ENCODE data around the gene BRD3.
"Not testable (repeated sequence)": the region's sequence is repeated elsewhere in the genome, so short reads cannot be mapped to it uniquely, and the experiment has no call there.

Gene BRD3

DNA sequence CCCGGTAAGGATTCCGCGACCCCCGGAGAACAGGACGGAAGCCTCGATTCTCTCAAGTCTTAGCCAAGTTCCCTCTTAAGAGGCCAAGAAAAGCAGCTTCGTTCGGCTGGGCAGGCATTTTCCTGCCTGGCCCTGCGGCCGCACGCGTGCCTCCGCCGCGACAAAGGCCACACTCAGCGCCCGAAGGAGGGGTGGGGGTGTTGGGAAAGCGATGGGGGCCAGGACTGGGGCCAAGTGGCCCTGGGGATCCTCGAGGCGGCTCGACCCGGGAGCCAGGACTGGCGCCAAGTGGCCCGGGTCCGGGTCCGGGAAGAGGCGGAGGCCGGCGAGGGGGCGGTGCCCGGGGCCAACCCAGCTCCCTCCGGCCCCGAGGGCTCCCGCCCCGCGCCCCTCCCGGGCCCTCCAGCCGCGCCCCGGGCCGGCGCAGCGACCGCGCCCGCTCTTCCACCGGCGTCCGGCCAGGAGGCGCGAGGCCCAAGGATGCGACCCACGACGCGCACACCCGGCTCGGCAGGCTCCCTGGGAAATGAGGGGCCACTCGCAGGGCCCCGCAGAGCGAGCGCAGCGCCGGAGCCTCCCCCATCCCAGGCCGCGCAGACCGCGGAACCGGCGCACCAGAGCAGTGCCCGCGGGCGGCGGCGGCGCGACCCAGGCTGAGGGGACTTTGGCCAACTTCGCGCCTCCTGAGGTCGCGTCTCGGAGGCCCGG is 76.5 kb downstream of the BRD3 start:
- no peak for DNase-seq

DNA sequence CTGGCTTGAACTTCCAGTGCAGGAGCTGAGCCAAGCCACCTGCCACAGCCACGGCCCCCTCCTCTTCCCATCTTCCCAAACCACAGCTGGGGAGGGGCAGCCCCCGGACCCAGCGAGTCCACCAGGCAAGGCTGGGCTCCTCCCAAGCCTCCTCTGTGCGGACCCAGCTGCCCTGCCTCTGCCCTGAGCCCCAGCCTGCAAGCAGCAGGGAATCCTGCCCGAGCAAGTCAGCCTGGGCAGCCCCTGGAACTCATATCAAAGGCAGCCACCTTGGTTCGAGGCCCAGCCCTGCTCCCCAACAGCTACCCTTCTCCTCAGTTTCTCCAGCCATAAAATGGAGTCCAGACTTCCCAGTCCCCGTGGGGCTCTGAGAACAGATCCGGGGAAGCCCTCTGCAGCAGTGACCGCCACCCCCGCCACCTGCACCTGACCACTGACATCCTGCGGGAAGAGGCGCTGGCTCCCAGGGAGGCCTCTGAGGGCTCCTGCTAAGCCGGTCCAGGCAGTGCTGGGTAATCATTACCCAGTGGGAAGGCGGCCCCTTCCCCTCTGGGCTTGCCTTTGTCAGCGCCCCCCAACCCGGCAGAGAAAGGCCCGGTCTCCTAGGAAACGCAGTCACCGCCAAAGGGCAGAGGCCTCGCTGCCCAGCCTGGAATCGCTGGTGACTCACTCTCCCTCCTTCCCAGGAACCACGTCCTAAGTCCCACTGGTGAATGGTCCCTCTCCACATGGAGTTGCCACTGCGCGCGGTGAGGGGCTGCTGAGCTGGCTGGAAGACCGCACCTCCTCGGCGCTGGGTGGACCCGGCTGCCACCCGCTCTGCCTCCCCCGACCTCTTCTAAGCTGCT is 77.2 kb downstream of the BRD3 start:
- no peak for DNase-seq

DNA sequence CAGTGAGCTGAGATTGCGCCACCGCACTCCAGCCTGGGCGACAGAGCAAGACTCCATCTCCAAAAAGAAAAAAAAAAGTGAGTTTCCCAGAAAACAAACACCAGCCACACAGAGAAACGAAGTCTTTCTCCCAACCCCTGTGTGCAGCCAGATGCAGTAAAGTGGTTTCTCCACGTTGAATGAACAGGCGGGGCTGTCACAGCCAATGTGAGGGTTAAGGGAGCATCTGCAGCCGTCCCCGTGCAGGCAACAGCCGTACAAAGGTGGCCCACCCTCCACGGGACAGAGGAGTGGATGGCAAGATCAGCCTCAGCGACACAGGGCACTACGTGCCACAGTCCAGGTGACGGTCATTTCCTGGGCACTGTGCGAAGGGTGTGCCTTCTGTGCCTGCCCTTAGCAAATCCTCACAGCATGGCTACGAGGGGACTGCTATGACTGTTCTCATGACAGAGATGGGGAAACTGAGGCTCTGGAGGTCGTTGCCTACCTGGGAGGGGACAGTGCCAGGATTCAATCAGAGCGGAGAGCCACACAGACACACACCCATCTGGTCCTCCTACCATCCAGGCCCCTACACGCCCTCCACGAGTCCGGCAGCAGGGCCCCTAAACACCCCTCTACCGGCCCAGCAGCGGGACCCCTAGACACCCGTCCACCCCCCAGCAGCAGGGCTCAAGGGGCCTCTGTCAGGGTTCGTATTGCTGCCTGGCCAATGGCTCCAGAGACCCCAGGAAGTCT is 78.0 kb downstream of the BRD3 start:
- no peak for DNase-seq

DNA sequence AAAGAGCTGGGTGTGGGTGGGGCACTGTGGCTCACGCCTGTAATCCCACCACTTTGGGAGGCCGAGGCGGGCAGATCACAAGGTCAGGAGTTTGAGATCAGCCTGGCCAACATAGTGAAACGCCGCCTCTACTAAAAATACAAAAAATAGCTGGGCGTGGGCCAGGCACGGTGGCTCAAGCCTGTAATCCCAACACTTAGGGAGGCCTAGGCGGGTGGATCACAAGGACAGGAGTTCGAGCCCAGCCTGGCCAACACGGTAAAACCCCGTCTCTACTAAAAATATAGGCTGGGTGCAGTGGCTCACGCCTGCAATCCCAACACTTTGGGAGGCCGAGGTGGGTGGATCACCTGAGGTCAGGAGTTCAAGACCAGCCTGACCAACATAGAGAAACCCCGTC is 79.1 kb downstream of the BRD3 start:
- DNase-seq: not testable (repeated sequence)

DNA sequence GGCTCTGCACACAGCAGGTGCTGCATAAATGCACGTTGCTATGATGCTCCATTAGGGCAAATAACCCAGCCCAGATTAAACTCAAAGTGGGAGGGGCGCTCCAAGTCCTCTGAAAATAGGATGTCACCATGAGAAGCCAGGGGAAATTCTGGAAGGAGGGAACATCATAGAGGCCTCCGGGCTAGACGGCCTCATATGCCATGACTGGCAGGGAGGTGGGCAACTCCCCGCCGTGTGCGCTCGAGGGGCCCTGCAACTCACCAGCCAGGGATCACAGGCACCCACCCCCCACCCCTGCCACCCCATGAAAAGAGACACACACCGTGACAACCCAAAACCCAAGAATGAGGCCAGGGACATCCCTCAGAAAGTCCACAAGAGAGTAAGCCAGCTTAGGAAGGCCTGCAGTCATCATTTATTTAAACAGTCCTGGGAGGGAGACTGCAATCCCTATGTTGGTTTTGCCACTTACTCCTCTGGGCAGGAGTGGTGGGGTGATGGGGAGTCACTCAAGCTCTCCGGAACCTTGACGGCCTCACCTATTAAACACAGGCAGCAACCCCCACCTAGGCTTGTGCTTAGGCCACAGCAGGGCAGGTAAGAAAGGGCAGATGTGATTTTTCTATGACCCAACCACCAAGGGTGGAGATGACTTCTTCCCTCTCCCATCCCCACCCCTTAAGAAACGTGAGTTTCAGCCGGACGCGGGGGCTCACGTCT is 79.7 kb downstream of the BRD3 start:
- DNase-seq: no peak

DNA sequence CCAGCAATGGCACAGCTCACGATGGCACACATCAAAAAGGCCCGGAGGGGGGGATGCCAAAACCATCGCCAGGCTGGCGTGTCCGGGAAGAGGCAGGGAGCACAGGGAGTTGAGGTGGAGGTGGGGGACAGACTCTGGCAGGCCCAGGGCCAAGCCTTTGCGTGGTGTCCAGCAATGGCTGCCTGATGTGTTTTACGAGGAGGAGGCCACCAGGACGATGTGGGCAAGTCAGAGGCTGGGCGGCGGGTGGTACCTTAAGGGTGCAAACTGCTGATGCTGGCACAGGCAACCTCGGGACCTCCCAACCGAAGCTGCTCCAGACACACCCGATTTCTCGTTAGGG is 80.4 kb downstream of the BRD3 start:
- DNase-seq: no peak

DNA sequence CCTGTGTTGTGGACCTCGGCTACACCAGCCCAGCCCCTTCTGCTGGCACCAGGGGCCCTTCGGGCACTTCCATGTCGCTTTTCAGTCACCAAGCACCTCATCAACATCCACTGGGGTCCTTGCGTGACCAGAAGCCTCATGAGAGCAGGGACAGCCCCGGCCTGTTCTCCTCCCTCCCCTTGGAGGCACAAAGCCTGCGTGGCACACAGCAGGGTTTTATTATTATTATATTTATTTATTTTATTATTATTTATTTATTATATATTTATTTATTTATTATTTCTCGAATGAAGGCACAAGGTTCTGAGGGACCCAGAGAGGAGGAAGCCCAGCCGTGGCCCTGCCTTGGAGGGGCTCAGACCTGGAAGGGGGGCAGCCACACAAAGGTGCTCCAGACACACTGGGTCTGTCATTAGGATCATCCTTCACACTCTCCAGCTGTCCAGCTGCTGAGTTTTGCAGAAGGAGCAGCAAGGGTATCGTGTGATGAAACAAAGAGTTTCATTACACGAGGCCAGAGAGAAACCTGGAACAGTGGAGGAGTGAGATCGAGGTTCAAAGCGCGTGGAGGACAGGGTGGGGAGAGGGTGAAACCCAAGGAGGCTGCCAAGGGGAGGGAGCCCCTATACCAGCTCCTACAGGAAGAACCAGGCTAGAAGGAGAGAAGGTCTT is 80.9 kb downstream of the BRD3 start:
- no peak for DNase-seq

DNA sequence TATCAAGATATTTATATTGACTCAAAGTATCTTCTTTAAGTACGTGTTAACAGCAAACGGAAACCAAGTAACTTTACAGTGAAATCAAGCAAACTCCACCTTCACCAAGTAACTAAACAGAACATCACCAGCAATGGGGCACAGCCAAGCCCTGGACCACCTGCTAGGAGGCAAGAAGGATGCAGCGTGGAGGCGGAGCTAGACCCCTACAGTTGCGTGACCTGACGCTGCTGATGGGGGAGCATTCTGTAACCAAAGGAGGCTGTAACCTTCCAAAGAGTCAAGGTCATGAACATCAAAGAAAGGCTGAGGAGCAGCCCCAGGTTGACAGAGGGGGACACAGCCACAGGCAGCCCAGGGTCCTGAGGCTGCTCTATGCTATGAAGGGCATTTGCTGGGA is 81.8 kb downstream of the BRD3 start:
- DNase-seq: no peak

DNA sequence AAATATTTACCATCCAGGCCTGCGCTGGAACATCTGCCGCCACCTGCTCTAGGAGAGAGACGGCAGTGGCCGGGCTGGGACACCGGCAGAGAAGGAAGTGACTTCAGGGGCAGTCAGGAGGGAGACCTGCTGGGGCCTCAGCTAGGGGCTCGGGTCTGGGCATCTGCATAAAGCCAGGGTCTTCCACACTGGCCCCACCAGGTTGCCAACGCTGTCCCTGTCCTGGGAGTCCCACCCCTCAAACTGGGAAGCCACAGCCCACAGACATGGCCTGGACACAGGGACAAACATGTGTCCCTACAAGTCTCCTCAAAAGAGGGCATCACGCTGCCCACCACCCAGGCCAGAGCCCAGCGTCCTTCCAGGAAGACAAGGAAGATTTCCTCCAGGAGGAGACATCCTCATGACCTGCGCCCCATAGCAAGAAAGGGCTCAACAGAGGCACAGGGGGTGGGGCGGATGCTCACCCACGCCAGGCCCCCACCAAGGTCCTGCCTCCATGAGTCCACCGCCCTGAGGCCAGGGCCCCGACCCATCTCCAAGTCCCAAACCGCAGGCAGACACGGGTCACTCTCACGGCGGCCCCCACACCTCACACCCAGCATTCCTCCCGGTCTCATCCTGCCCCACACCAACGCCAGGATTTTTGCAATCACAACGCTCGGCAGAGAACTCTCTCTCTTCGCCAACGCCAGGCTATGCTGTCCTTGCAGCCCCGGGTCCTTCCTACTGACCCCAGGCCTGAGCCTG is 84.7 kb downstream of the BRD3 start:
- DNase-seq: no peak

DNA sequence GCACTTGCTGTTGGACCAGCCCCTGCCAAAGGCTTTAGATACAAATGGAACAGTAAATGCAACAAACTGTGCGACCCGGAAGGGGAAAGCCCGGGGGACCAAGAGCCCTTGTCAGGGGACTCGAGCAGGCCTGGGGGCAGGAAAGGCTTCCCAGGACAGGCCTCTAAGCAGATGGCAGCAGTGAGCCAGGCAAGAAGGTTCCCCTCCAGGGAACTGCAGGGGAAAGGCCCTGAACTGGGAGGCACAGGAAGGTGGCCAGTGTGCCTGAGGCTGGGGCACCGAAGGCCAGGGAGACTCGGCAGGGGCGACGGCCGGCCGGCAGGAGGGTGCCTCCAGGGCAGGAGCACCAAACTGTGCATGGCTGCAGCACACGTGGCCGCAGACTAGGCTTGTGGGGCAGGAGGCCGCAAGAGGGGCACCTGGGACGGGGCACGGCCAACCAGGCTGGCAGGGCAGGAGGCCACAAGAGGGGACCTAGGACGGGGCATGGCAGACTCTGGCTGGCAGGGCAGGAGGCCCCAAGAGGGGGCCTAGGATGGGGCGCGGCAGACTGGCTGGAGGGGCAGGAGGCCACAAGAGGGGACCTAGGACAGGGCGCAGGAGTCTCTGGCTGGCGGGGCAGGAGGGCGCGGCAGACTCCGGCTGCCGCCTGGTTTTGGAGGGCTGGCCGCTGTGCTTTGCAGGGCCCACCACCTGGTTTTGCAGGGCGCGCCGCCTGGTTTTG is 85.7 kb downstream of the BRD3 start:
- DNase-seq: no peak

DNA sequence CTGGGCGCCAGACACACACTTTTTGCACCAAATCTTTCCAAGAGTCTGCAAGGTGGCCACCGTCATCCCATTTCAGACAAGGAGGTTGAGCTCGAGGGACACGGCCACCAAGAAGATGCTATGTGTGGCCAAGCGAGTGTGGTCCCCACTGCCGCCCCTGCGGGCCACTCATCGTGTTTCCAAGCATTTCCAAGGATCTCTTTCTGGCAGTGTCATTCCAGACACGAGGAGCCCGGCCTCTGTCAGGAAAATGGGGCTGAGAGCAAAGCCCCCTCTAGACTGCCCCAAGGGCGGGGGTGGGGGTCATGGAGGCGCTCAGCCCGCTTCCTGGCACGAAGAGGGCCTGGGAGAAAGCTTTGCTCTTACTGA is 86.3 kb downstream of the BRD3 start:
- no peak for DNase-seq

DNA sequence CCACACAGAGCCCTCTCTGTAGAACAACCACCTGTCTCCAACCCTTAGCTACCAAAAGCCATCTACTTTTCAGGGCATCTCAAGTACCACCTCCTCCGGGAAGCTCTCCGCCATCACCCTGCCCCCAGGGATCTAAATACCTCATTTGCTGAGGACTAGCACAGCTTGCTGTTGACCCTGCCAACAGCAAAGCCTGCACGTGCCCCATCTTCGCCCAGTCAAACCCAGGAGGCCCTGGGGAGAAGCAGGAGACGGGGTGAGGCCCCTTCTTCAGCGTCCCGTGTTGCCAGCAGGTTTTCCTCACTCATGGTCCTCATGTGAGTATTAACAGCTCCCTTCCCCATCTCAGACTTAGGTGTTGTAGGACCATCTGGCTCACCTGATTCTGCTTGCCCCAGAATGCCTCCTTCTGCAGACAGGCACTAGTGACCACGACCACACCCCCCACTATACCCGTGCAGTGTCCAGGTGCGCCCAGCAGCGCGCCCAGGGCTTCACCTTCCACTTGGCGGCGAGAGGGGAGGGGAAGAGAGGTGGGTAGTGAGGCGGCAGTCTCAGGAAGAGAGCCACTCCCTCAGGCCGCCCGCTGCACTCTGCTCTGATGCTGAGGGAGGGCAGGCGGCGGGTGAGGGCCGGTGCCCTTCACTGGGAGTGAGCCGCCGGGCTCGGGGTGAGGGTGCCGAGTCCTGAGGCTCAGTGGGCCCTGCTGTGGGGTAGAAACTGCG is 86.8 kb downstream of the BRD3 start:
- no peak for DNase-seq

Data from activated CD4-positive, CD25-positive, alpha-beta regulatory T cell (primary cell).